Neutrophil (primary cell): ENCODE data around the gene NELFA.

Experiments used
- H3K27ac ChIP-seq: fragments of 200-600 bp; sonication (generic); 2 replicates; pipeline ENCODE4 v1.5.1; 2016; ENCODE audit warnings: mild to moderate bottlenecking, moderate library complexity
- H3K27me3 ChIP-seq: fragments of 200-600 bp; sonication (generic); 2 replicates; pipeline ENCODE4 v1.6.0; 2016; ENCODE audit warnings: mild to moderate bottlenecking
- H3K36me3 ChIP-seq: fragments of 200-600 bp; sonication (generic); 2 replicates; pipeline ENCODE4 v1.5.1; 2017
- H3K4me1 ChIP-seq, 2 experiments: fragments of 200-600 bp in 1 of 2; sonication (generic) in 1 of 2; 1 replicate in 1 of 2; 2 replicates in 1 of 2; pipeline versions ENCODE4 v1.5.1 to v1.6.1; 2013 to 2016; ENCODE audit warnings: low read depth in 1 of 2, low read length in 1 of 2, mild to moderate bottlenecking in 1 of 2, moderate library complexity in 1 of 2; ENCODE audit not compliant: control insufficient read depth in 1 of 2, insufficient read depth in 1 of 2
- H3K4me3 ChIP-seq, 2 experiments: fragments of 200-600 bp in 1 of 2; sonication (generic) in 1 of 2; 1 replicate in 1 of 2; 2 replicates in 1 of 2; pipeline ENCODE4 v1.5.1; 2013 to 2016; ENCODE audit warnings: low read depth in 1 of 2, low read length in 1 of 2, mild to moderate bottlenecking in 1 of 2, moderate library complexity in 1 of 2
- H3K9me3 ChIP-seq: fragments of 200-600 bp; sonication (generic); 2 replicates; pipeline ENCODE4 v1.5.1; 2016
- TF ChIP-seq, protein P1 (sequence below): fragments of 200-600 bp; sonication (generic); IDR thresholded peaks from 2 replicates; pipeline ENCODE4 v1.5.1; 2016; ENCODE audit warnings: antibody characterized with exemption

NELFA gene

DNA sequence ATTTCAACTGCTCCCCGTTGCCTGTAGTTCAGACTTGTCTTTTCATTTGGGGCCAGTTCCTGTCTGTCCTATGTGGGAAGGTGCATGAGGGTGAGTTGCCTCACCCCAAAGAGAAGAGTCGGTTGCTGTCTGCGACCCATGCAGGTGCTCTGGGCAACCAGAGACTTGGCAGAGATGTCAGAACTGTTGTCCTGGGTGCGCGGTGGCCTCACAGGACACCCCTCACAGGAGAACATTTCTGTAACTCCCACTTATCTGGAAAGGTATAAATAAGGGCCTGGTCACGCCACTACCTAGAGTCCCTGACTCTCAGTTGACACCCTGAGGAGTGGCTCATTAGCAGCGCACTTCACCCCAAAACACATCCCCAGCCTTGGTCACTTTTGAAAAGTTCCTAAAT is 40.6 kb upstream of the NELFA start:
- Histone ChIP-seq H3K36me3 (no peaks in the 10 kb centered on the region), H3K4me1 (no peaks in the 10 kb centered on the region), H3K27ac (no peak overlapping the region), H3K4me3 (no peak overlapping the region), H3K9me3 (no peaks in the 10 kb centered on the region), H3K27me3 (peaks cover 100% of the 10 kb centered on the region)
- TF ChIP-seq, protein P1, sequence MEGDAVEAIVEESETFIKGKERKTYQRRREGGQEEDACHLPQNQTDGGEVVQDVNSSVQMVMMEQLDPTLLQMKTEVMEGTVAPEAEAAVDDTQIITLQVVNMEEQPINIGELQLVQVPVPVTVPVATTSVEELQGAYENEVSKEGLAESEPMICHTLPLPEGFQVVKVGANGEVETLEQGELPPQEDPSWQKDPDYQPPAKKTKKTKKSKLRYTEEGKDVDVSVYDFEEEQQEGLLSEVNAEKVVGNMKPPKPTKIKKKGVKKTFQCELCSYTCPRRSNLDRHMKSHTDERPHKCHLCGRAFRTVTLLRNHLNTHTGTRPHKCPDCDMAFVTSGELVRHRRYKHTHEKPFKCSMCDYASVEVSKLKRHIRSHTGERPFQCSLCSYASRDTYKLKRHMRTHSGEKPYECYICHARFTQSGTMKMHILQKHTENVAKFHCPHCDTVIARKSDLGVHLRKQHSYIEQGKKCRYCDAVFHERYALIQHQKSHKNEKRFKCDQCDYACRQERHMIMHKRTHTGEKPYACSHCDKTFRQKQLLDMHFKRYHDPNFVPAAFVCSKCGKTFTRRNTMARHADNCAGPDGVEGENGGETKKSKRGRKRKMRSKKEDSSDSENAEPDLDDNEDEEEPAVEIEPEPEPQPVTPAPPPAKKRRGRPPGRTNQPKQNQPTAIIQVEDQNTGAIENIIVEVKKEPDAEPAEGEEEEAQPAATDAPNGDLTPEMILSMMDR = no peak

DNA sequence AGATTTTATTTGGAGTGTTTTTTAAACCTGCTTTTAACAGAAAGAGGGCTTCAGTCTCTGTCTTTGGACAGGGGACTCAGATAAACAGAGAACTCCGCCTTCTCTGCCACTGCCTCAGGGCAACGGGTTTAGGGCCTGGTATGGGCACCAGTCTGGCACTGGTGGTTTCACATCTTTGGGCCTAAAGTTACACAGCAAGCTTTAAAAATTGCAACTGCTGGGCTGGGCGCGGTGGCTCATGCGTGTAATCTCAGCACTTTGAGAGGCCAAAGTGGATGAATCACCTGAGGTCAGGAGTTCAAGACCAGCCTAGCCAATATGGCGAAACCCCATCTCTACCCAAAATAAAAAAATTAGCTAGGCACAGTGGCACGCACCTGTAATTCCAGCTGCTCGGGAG is 40.1 kb upstream of the NELFA start:
- H3K4me3 ChIP-seq = no peak overlapping the region
- H3K36me3 ChIP-seq = no peaks in the 10 kb centered on the region
- no peaks in the 10 kb centered on the region for H3K4me1 ChIP-seq
- H3K27ac ChIP-seq = no peak overlapping the region
- TF ChIP-seq, protein P1 = no peak
- no peaks in the 10 kb centered on the region for H3K9me3 ChIP-seq
- H3K27me3 ChIP-seq = peaks cover 100% of the 10 kb centered on the region

DNA sequence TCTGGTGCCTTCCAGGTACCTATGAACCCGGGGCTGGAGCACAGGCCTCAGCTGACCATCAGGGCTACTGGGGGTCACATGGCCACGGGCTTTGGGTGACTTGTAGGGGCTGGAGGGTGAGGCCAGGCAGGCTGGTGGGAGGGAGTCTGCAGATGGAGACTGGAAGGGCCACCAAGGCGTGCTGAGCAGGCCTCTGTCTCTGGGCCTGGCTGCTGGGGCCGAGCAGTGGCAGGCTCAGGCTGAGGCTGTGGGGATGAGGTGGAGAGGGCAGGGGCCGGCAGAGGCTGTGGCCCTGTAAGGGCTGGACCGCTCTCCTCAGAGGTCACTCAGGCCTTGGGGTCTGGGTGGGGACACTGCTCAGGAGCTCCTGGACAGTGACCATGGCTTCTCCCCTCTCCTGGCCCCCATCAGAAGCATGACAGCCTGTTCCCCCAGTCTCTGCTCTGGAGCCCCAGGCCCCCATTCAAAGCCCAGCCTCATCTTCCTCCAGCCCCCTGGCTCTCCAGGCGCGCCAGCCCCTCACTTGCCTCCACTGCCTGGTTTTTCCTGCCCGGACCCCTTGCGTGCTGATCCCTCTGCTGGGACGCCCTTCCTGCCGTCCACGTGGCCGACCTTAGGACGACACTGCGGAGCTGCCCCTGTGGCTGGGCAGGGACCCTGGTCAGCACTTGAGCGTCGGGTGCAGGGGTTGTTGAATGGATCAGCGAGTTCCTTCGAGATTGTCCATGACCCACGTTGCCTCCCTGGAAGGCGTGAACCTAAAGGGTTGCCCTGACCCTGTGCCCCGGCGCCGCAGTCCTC is 39.2 kb upstream of the NELFA start:
- no peak overlapping the region for H3K4me3 ChIP-seq
- no peaks in the 10 kb centered on the region for H3K36me3 ChIP-seq
- no peak overlapping the region for H3K27ac ChIP-seq
- H3K9me3 ChIP-seq = no peaks in the 10 kb centered on the region
- TF ChIP-seq, protein P1 = no peak
- H3K4me1 ChIP-seq = no peaks in the 10 kb centered on the region
- H3K27me3 ChIP-seq = peaks cover 100% of the 10 kb centered on the region

DNA sequence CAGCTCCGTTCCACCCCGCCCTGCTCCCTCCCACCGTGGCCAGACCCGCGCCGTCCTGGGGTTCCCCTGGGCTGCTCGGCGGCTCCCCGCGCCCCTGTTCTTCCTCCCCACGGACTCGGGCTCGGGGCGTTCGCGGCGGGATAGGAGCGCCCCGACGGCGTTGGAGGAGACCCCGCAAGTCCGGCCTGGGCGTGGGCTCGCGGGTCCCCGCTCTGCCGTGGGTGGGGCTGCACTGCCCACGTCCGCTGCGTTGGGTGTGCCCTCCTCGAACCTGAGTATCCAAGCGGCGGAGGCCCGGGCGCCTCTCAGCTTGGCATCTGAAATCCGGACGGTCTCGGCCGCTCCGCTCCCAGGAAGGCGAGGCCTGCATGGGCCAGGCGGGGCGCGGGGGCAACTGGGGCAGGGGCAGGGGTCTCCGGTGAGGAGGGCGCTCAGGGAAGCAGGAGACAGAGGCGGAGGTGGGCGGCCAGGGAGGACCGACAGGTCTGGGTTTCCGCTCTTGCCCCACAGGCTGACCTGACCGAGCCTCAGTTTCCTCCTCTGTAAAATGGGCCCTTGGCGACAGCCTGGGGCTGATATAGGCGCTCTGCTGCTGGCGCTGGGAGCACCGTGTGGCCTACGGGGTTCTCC is 38.4 kb upstream of the NELFA start:
- peaks cover 3 to 6% of the 10 kb centered on the region in 2 experiments for H3K4me1 ChIP-seq
- H3K27me3 ChIP-seq = peaks cover 100% of the 10 kb centered on the region

DNA sequence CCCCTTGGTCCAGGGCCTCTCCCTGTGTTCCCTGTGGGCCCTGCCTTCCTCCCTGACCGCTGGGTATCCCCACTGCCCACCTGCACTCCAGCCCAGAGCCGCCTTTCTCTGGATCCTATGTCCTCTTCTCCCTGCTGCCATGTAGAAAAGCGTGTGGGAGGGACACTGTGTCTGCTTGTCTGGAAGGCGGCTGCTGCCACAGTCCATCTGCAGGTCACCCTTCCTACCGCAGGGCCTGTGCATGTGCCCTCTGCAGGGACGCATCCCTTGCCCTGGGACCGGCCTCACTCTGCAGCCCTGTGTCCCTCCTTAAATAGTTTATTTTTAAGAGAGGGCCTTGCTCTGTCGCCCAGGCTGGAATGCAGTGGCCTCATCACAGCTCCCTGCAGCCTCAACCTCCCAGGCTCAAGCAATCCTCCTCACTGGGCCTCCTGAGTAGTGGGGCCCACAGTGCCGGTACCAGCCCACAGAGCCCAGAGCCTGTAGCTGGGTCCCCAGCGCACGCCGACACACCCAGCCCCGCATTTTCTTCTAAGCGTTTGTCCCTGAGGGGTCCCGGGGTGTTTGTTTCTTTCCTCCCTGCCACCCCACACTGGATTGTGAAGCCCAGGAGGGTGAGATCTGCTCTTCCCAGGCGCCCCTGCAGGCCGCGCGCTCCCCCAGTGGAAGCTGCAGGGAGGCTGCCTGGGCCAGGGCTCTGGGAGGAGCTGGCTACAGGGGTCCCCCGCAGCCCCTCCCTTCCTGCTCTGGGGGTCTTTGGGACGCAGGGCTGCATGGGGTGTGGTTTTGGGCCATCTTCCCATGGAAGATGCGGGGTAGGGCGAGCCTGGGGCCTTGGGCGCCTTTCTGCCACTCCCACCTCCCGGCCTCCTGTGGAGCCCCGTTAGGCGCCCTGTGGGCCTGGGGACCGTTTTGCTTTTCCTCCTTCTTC is 37.5 kb upstream of the NELFA start:
- Histone ChIP-seq H3K27me3 (peaks cover 100% of the 10 kb centered on the region), H3K27ac (no peak overlapping the region), H3K36me3 (no peaks in the 10 kb centered on the region)

More for the DNA sequence above, 38.4 kb upstream of the NELFA start:
- no peak overlapping the region for H3K27ac ChIP-seq
- H3K4me3 ChIP-seq = no peak overlapping the region
- H3K36me3 ChIP-seq = no peaks in the 10 kb centered on the region
- no peaks in the 10 kb centered on the region for H3K9me3 ChIP-seq
- TF ChIP-seq, protein P1 = no peak

More for the DNA sequence above, 37.5 kb upstream of the NELFA start:
- no peaks in the 10 kb centered on the region for H3K9me3 ChIP-seq
- no peak overlapping the region for H3K4me3 ChIP-seq
- TF ChIP-seq, protein P1 = no peak
- peaks cover 7 to 11% of the 10 kb centered on the region in 2 experiments for H3K4me1 ChIP-seq
